Measurements from ENCODE around the gene PLEKHM3. TPM values are rescaled to one million over a fixed set of nuclear protein-coding genes. Genes with fewer than 3 reads are reported as not detected.

The PLEKHM3 gene
- total RNA-seq, 1 experiment from 2014 or later, result 19.9 TPM

GRCh38 chr2:208062961-208063360, 37.6 kb upstream of the PLEKHM3 start:
- peaks cover 4% of the 10 kb centered on the region for H3K4me1 ChIP-seq (ENCODE audit: low read length)
- DNase-seq, result no peak
- H3K4me3 ChIP-seq (ENCODE audit: low read length), result no peak overlapping the region
- no peaks in the 10 kb centered on the region for H3K27me3 ChIP-seq (ENCODE audit: low read length)
- H4K20me1 ChIP-seq (ENCODE audit: insufficient read depth, low read depth, low read length), result no peaks in the 10 kb centered on the region
- no peak overlapping the region for H2AFZ ChIP-seq (ENCODE audit: low read length)
- H3K79me2 ChIP-seq (ENCODE audit: low read length), result no peaks in the 10 kb centered on the region
- no peaks in the 10 kb centered on the region for H3K36me3 ChIP-seq (ENCODE audit: insufficient read depth, low read length)
- no peak overlapping the region for H3K4me2 ChIP-seq (ENCODE audit: low read depth, low read length, poor library complexity, severe bottlenecking)
- H3K9me3 ChIP-seq (ENCODE audit: low read length), result no peaks in the 10 kb centered on the region
- no peak overlapping the region for H3K9ac ChIP-seq (ENCODE audit: low read length)
- H3K9me2 ChIP-seq (replicated peaks; ENCODE audit: insufficient read depth, low read length), result no peaks in the 10 kb centered on the region
- no peak overlapping the region for H3K27ac ChIP-seq (ENCODE audit: low read length)

GRCh38 chr2:208062113-208062512, 36.8 kb upstream of the PLEKHM3 start:
- no peaks in the 10 kb centered on the region for H3K79me2 ChIP-seq (ENCODE audit: low read length)
- H3K4me2 ChIP-seq (ENCODE audit: low read depth, low read length, poor library complexity, severe bottlenecking), result no peak overlapping the region
- H3K9me3 ChIP-seq (ENCODE audit: low read length), result no peaks in the 10 kb centered on the region
- H2AFZ ChIP-seq (ENCODE audit: low read length), result no peak overlapping the region
- no peaks in the 10 kb centered on the region for H3K9me2 ChIP-seq (replicated peaks; ENCODE audit: insufficient read depth, low read length)
- no peaks in the 10 kb centered on the region for H4K20me1 ChIP-seq (ENCODE audit: insufficient read depth, low read depth, low read length)
- peak; percentile 81 for DNase-seq
- no peak overlapping the region for H3K27ac ChIP-seq (ENCODE audit: low read length)
- H3K36me3 ChIP-seq (ENCODE audit: insufficient read depth, low read length), result no peaks in the 10 kb centered on the region
- H3K27me3 ChIP-seq (ENCODE audit: low read length), result no peaks in the 10 kb centered on the region
- H3K4me1 ChIP-seq (ENCODE audit: low read length), result peaks cover 4% of the 10 kb centered on the region
- no peak overlapping the region for H3K9ac ChIP-seq (ENCODE audit: low read length)
- no peak overlapping the region for H3K4me3 ChIP-seq (ENCODE audit: low read length)

GRCh38 chr2:208057108-208057507, 31.8 kb upstream of the PLEKHM3 start:
- Histone ChIP-seq H3K79me2 (ENCODE audit: low read length) (no peaks in the 10 kb centered on the region), H2AFZ (ENCODE audit: low read length) (no peak overlapping the region), H3K36me3 (ENCODE audit: insufficient read depth, low read length) (no peaks in the 10 kb centered on the region), H3K9me3 (ENCODE audit: low read length) (no peaks in the 10 kb centered on the region), H3K9ac (ENCODE audit: low read length) (no peak overlapping the region), H3K9me2 (replicated peaks; ENCODE audit: insufficient read depth, low read length) (no peaks in the 10 kb centered on the region), H3K4me2 (ENCODE audit: low read depth, low read length, poor library complexity, severe bottlenecking) (no peak overlapping the region), H3K4me3 (ENCODE audit: low read length) (no peak overlapping the region), H3K27ac (ENCODE audit: low read length) (no peak overlapping the region), H3K27me3 (ENCODE audit: low read length) (no peaks in the 10 kb centered on the region), H4K20me1 (ENCODE audit: insufficient read depth, low read depth, low read length) (no peaks in the 10 kb centered on the region), H3K4me1 (ENCODE audit: low read length) (no peaks in the 10 kb centered on the region; the same call in 1 of the 2 replicates)
- DNase-seq, result no peak

GRCh38 chr2:208049441-208049840, 24.1 kb upstream of the PLEKHM3 start:
- H4K20me1 ChIP-seq (ENCODE audit: insufficient read depth, low read depth, low read length), result no peaks in the 10 kb centered on the region
- DNase-seq, result no peak
- no peak overlapping the region for H2AFZ ChIP-seq (ENCODE audit: low read length)
- H3K36me3 ChIP-seq (ENCODE audit: insufficient read depth, low read length), result no peaks in the 10 kb centered on the region
- no peaks in the 10 kb centered on the region for H3K79me2 ChIP-seq (ENCODE audit: low read length)
- H3K4me2 ChIP-seq (ENCODE audit: low read depth, low read length, poor library complexity, severe bottlenecking), result no peak overlapping the region
- H3K4me1 ChIP-seq (ENCODE audit: low read length), result peaks cover 4% of the 10 kb centered on the region; the same call in 1 of the 2 replicates
- H3K9me2 ChIP-seq (replicated peaks; ENCODE audit: insufficient read depth, low read length), result no peaks in the 10 kb centered on the region
- H3K9me3 ChIP-seq (ENCODE audit: low read length), result no peaks in the 10 kb centered on the region
- H3K4me3 ChIP-seq (ENCODE audit: low read length), result no peak overlapping the region
- no peak overlapping the region for H3K9ac ChIP-seq (ENCODE audit: low read length)
- H3K27ac ChIP-seq (ENCODE audit: low read length), result no peak overlapping the region
- H3K27me3 ChIP-seq (ENCODE audit: low read length), result no peaks in the 10 kb centered on the region

- Histone ChIP-seq H3K9me3 (ENCODE audit: low read length) (no peaks in the 10 kb centered on the region), H3K4me1 (ENCODE audit: low read length) (peaks cover 4% of the 10 kb centered on the region; the same call in 1 of the 2 replicates), H3K27ac (ENCODE audit: low read length) (no peak overlapping the region), H3K4me2 (ENCODE audit: low read depth, low read length, poor library complexity, severe bottlenecking) (no peak overlapping the region), H4K20me1 (ENCODE audit: insufficient read depth, low read depth, low read length) (no peaks in the 10 kb centered on the region), H3K9ac (ENCODE audit: low read length) (no peak overlapping the region), H3K79me2 (ENCODE audit: low read length) (no peaks in the 10 kb centered on the region), H2AFZ (ENCODE audit: low read length) (no peak overlapping the region), H3K36me3 (ENCODE audit: insufficient read depth, low read length) (no peaks in the 10 kb centered on the region), H3K4me3 (ENCODE audit: low read length) (no peak overlapping the region), H3K9me2 (replicated peaks; ENCODE audit: insufficient read depth, low read length) (no peaks in the 10 kb centered on the region), H3K27me3 (ENCODE audit: low read length) (no peaks in the 10 kb centered on the region)
- no peak for DNase-seq
These were observed 23.7 kb upstream of the PLEKHM3 start for GRCh38 chr2:208049006-208049405.

- H3K4me1 ChIP-seq (ENCODE audit: low read length), result peaks cover 4% of the 10 kb centered on the region; the same call in 1 of the 2 replicates
- H3K9me3 ChIP-seq (ENCODE audit: low read length), result no peaks in the 10 kb centered on the region
- H3K36me3 ChIP-seq (ENCODE audit: insufficient read depth, low read length), result no peaks in the 10 kb centered on the region
- H3K4me3 ChIP-seq (ENCODE audit: low read length), result no peak overlapping the region
- H3K9ac ChIP-seq (ENCODE audit: low read length), result no peak overlapping the region
- H3K27ac ChIP-seq (ENCODE audit: low read length), result no peak overlapping the region
- no peaks in the 10 kb centered on the region for H3K79me2 ChIP-seq (ENCODE audit: low read length)
- H3K9me2 ChIP-seq (replicated peaks; ENCODE audit: insufficient read depth, low read length), result no peaks in the 10 kb centered on the region
- H2AFZ ChIP-seq (ENCODE audit: low read length), result no peak overlapping the region; the same call in 1 of the 2 replicates
- no peak for DNase-seq
- H3K4me2 ChIP-seq (ENCODE audit: low read depth, low read length, poor library complexity, severe bottlenecking), result no peak overlapping the region
- no peaks in the 10 kb centered on the region for H3K27me3 ChIP-seq (ENCODE audit: low read length)
- no peaks in the 10 kb centered on the region for H4K20me1 ChIP-seq (ENCODE audit: insufficient read depth, low read depth, low read length)
These were observed 22.5 kb upstream of the PLEKHM3 start for GRCh38 chr2:208047840-208048239.

- no peaks in the 10 kb centered on the region for H3K36me3 ChIP-seq (ENCODE audit: insufficient read depth, low read length)
- no peak overlapping the region for H3K4me3 ChIP-seq (ENCODE audit: low read length)
- no peak overlapping the region for H3K4me2 ChIP-seq (ENCODE audit: low read depth, low read length, poor library complexity, severe bottlenecking)
- no peaks in the 10 kb centered on the region for H4K20me1 ChIP-seq (ENCODE audit: insufficient read depth, low read depth, low read length)
- H3K79me2 ChIP-seq (ENCODE audit: low read length), result no peaks in the 10 kb centered on the region
- H3K9me3 ChIP-seq (ENCODE audit: low read length), result no peaks in the 10 kb centered on the region
- peaks cover 4% of the 10 kb centered on the region; the same call in 1 of the 2 replicates for H3K4me1 ChIP-seq (ENCODE audit: low read length)
- H3K9ac ChIP-seq (ENCODE audit: low read length), result no peak overlapping the region
- no peak overlapping the region for H3K27ac ChIP-seq (ENCODE audit: low read length)
- H3K9me2 ChIP-seq (replicated peaks; ENCODE audit: insufficient read depth, low read length), result no peaks in the 10 kb centered on the region
- no peak for DNase-seq
- H2AFZ ChIP-seq (ENCODE audit: low read length), result no peak overlapping the region
- H3K27me3 ChIP-seq (ENCODE audit: low read length), result no peaks in the 10 kb centered on the region
These were observed 21.4 kb upstream of the PLEKHM3 start for GRCh38 chr2:208046686-208047085.

GRCh38 chr2:208042450-208042849, 17.1 kb upstream of the PLEKHM3 start:
- Histone ChIP-seq H3K36me3 (ENCODE audit: insufficient read depth, low read length) (no peaks in the 10 kb centered on the region), H3K4me1 (ENCODE audit: low read length) (no peaks in the 10 kb centered on the region; the same call in 1 of the 2 replicates), H3K4me2 (ENCODE audit: low read depth, low read length, poor library complexity, severe bottlenecking) (no peak overlapping the region), H3K9ac (ENCODE audit: low read length) (no peak overlapping the region), H3K79me2 (ENCODE audit: low read length) (no peaks in the 10 kb centered on the region), H3K27me3 (ENCODE audit: low read length) (no peaks in the 10 kb centered on the region), H2AFZ (ENCODE audit: low read length) (no peak overlapping the region), H3K27ac (ENCODE audit: low read length) (no peak overlapping the region), H4K20me1 (ENCODE audit: insufficient read depth, low read depth, low read length) (no peaks in the 10 kb centered on the region), H3K9me3 (ENCODE audit: low read length) (no peaks in the 10 kb centered on the region), H3K9me2 (replicated peaks; ENCODE audit: insufficient read depth, low read length) (no peaks in the 10 kb centered on the region), H3K4me3 (ENCODE audit: low read length) (no peak overlapping the region)
- no peak for DNase-seq

GRCh38 chr2:208042041-208042440, 16.7 kb upstream of the PLEKHM3 start:
- H2AFZ ChIP-seq (ENCODE audit: low read length), result no peak overlapping the region
- H3K36me3 ChIP-seq (ENCODE audit: insufficient read depth, low read length), result no peaks in the 10 kb centered on the region
- H3K79me2 ChIP-seq (ENCODE audit: low read length), result no peaks in the 10 kb centered on the region
- H4K20me1 ChIP-seq (ENCODE audit: insufficient read depth, low read depth, low read length), result no peaks in the 10 kb centered on the region
- H3K9me3 ChIP-seq (ENCODE audit: low read length), result no peaks in the 10 kb centered on the region
- H3K4me2 ChIP-seq (ENCODE audit: low read depth, low read length, poor library complexity, severe bottlenecking), result no peak overlapping the region
- H3K4me1 ChIP-seq (ENCODE audit: low read length), result no peaks in the 10 kb centered on the region; the same call in 1 of the 2 replicates
- H3K27me3 ChIP-seq (ENCODE audit: low read length), result no peaks in the 10 kb centered on the region
- DNase-seq, result no peak
- no peak overlapping the region for H3K27ac ChIP-seq (ENCODE audit: low read length)
- H3K9ac ChIP-seq (ENCODE audit: low read length), result no peak overlapping the region
- H3K4me3 ChIP-seq (ENCODE audit: low read length), result no peak overlapping the region
- H3K9me2 ChIP-seq (replicated peaks; ENCODE audit: insufficient read depth, low read length), result no peaks in the 10 kb centered on the region

Data from Karpas-422 (cell line).